Amygdala (tissue), 56 donors: ENCODE results near the gene ERBB4.

Source experiments
- DNase-seq, 56 donors: peaks; one replicate each; lab custom pipeline; 2025; lab: John Stamatoyannopoulos, UW

ERBB4 gene

DNA sequence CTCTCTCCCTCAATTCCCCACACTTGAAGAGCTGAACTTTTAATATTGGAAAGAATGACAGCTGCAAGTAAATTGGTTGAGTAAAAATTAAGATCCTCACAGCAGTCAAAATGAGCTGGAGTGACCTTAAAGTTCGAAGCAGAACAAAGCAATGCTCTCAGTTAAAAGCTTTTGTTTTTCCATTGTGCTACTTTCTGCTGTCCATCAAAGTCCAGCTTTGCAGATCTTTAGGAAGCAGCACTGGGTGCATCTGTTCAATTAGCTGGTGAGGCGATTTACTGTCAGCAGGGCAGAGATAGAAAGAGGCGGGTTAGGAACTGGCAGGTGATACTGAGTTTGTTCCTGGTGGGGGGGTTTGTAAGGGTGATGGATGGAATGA lies 1147.4 kb downstream of the ERBB4 start:
- DNase-seq = peak in 5 of 56 donors; percentile 3 to 14 (median 8)

DNA sequence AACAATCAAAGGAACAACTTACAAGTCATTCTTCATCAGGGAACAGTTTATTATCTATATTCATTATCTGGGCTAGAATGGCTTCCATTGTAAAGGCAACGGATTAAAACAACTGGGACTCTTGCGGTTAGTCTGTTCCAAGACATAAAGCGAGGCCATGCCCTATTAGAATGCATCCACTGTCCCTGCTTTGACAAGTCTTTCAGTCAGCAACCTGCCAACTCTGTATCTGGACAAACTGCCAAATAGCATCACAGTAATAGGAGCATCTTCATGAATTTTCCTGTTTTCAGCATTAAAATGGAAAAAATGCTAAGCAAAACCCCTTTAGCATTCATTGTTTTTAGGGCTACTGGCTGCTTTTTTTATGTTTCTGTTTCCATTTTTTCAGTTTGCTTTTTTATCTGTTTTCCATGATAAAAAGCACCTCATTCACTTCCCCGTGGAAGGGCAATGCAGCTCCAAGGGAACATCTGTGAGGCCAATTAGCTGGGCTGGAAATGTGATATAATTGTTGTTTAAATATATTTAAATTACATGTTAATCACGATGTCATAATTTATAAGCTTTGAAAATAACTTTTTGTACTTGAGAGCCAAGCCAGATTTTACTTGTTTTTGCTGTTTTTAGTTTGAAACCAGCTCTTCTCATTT lies 1147.9 kb downstream of the ERBB4 start:
- DNase-seq = peak in 13 of 56 donors; percentile 1 to 51 (median 25)

DNA sequence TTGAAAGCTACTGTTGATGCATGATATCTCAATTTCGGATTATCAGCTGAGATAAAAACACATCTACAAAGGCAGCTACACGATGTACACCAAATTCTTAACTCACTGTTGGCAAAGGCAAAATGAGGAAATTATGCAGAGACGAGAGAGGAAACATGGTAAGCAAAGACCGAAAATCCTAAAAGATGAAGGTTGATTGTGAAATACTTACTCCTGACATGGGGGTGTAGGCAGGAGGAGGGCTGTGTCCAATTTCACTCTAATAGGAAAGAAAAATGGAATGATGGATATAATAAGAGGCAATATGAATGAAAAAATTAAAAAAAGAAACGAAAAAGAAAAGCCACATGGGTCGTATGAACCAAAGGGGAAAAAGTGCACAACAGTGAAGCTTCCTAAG lies 1150.9 kb downstream of the ERBB4 start:
- DNase-seq = no peak

DNA sequence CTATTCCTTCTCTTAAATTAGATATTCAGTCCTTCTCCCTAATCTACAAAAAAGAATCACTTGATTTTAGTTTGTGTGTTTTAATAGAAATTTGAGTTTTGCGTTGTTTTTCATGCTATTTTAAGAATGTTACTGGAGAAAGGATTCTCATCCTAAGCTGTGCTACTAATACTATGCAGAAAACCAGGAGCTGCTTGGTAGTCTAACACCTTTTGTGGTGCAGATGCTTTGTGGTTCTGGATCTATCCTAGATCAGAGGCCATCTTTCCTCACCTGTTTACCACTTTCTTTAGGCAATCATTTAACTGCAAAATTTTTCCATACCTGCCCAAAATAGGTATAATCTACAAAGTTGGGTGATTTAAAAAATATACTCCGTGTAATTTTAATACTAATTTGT lies 1158.6 kb downstream of the ERBB4 start:
- no peak for DNase-seq

- no peak for DNase-seq
These were observed 1162.2 kb downstream of the ERBB4 start for GRCh38 chr2:211376410-211376809.

DNA sequence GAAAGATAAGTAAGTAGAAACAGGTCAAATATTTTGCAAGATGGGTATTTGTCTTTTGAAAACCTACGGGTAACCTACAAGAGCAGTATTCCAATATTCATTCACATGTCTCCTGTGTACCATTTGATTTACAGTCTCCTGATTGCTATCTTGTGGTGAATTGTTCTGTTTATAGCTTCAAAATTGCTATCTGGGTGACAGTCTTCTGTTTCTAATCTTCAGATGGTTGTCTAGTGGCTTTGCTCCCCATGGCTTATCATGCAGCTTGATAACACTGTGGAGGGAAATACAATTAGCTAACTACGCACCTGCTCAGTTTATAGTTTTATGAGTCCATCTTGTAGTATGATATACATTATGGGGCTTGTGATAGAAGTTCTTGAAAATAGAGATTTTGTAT lies 1165.4 kb downstream of the ERBB4 start:
- DNase-seq = no peak

- DNase-seq = no peak
These were observed 1167.1 kb downstream of the ERBB4 start for GRCh38 chr2:211371465-211371864.

- no peak for DNase-seq
These were observed 1170.1 kb downstream of the ERBB4 start for GRCh38 chr2:211368467-211368866.

- no peak for DNase-seq
These were observed 1170.9 kb downstream of the ERBB4 start for GRCh38 chr2:211367711-211368110.

DNA sequence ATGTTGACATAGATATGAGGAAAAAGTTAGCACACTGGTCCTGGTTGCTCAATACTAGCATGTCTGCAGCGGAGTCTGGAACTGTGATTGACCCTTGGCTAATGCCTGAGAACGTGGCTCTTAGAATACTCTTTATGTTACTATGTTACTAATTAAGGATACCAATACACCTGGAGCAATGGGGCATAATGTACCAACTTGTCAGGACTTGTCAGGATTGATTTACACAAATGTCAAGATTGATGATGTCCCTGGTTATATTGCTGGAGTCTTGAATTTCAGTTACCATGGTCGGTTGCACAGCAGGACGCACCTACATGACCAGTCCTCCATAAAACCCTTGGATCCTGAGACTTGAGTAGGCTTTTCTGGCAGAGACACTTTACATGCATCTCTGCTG lies 1171.3 kb downstream of the ERBB4 start:
- no peak for DNase-seq

DNA sequence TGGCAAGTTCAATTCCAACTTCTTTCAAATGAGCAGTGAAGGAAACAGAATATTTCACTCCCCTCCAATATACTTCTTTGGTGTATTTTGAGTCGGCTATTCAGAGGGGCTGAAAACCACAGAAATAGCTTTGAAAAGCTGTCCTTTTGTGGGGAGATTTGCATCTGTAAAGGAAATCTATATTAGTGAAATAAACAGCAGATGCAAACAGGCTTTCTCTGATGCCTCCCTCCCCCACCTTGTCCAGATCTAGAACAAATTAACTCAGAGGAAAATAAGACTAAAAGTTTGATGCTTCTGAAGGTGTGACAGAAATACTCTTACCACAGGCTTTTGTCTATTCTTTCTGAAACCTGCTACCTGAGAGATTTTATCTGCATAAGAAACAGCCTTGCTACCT lies 1173.7 kb downstream of the ERBB4 start:
- DNase-seq = no peak

GRCh38 chr2:211361383-211361782 lies 1177.2 kb downstream of the ERBB4 start:
- no peak for DNase-seq

DNA sequence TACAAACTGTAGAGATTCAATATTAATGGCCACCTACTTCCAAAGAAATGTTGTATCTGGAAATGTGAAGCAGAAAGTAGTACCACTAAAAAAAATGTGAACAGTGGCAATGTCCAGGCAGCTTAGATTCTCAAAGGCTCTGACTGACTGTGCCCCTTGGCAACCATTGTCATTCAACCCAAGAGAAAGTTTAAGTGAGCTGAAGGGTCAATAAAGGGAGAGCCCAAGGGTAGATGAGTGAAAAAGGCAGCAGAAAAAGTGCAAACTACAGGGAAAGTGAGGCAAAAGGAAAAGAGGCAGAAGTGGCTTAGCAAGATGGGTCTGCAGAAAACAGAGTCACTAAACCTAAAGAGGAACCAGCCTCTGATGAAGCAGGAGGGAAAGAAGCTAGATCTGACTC lies 1179.3 kb downstream of the ERBB4 start:
- no peak for DNase-seq

DNA sequence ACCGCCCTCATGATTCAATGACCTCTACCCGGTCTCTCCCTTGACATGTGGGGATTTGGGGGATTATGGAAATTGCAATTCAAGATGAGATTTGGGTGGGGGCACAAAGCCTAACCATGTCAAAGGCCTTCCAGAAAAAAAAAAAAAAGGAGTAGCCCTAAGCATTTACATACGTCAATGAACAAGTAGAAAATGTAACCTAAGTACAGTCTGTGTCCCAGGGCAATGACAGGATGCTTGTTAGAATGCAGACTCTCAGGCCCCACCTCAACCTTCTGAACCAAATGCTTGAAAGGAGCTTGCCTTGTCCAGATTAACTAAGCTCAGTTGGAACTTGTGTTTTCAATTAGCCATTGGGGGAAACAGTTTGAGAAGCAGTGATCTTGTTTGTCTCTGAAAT lies 1180.1 kb downstream of the ERBB4 start:
- no peak for DNase-seq

DNA sequence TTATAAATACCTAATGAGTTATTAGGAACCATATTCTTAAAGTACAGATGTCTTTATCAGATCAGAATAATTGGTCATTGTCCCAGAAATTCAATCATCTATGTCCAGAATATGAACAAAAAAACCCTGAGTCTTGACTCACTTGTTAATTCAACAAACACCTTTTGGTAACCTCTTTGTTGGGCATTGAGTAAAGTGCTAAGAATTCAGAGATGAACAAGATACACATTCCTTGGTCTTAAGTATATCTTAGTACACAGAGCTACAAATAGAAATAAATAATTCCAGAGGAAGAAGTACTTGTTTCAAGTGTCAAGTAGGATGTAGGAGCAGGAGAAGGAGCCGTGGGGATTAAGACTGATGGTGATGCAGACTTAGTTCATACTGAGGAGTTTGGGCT lies 1184.1 kb downstream of the ERBB4 start:
- DNase-seq = no peak

GRCh38 chr2:211351987-211352386 lies 1186.6 kb downstream of the ERBB4 start:
- peak in 39 of 56 donors; percentile 1 to 76 (median 18) for DNase-seq

- DNase-seq = peak in 2 of 56 donors; percentile 1 to 4
These were observed 1189.6 kb downstream of the ERBB4 start for GRCh38 chr2:211349031-211349430.

- DNase-seq = no peak
These were observed 1191.3 kb downstream of the ERBB4 start for GRCh38 chr2:211347328-211347727.

- DNase-seq = no peak
These were observed 1194.3 kb downstream of the ERBB4 start for GRCh38 chr2:211344289-211344688.

GRCh38 chr2:211333377-211333776 lies 1205.2 kb downstream of the ERBB4 start:
- no peak for DNase-seq

DNA sequence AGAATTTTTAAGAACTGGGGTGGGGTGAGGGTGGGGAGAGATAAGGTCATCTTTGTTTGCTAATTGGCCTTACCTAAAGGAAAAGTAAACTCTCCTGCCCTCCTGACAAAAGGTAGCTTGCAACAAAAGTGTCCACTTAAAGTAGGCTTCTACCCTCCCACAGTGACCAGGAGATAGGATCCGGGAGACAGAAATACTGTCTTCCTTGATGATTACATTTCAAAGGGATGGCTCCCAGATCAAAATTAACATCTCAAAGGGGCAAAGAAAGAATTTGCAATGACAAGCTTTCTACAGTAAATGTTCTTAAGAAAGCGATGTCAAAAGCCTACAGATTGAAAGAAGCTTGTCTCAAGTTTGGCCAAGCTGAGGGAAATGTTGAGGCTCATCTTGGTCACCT lies 1206.9 kb downstream of the ERBB4 start:
- DNase-seq = no peak

GRCh38 chr2:211329882-211330281 lies 1208.7 kb downstream of the ERBB4 start:
- DNase-seq = peak in 1 of 56 donors; percentile 0

GRCh38 chr2:211329421-211329820 lies 1209.2 kb downstream of the ERBB4 start:
- DNase-seq = no peak
